Measurements from ENCODE around the gene ABTB2.

GRCh38 chr11:34233215-34233614 lies 124.6 kb downstream of the ABTB2 start:
- TF ChIP-seq CTCF (conservative IDR thresholded peaks at IDR 0.05; ENCODE audit: low read depth in 2 of 2) (no peak), EZH2 (IDR thresholded peaks at IDR 0.05; ENCODE audit: low read depth, unreplicated experiment) (no peak)

Data from GM23338 (cell line).